ENCODE results near the gene KIT. TPM values are rescaled to one million over a fixed set of nuclear protein-coding genes. Genes with fewer than 3 reads are reported as not detected.

The KIT gene
- total RNA-seq, 1 experiment from 2014 or later: not detected

- H3K4me1 ChIP-seq (ENCODE audit: control insufficient read depth in 1 of 2, insufficient read depth in 2 of 2, low read length in 2 of 2): no peaks in the 10 kb centered on the region
- H3K27me3 ChIP-seq (ENCODE audit: insufficient read depth, low read length): peaks cover 12% of the 10 kb centered on the region; the same call in 1 of the 2 replicates
- H3K36me3 ChIP-seq (ENCODE audit: control insufficient read depth in 1 of 2, insufficient read depth in 2 of 2, low read length in 2 of 2): no peaks in the 10 kb centered on the region
- no peaks in the 10 kb centered on the region for H3K9me2 ChIP-seq (ENCODE audit: insufficient read depth)
- no peak overlapping the region for H3K4me3 ChIP-seq (replicated peaks in 1 of 2; ENCODE audit: low read depth in 1 of 2, low read length in 2 of 2)
- no peaks in the 10 kb centered on the region for H3K9me3 ChIP-seq (ENCODE audit: control insufficient read depth in 1 of 2, insufficient read depth in 1 of 2, low read depth in 1 of 2, low read length in 2 of 2)
- intact Hi-C loops (cut with micrococcal nuclease): no loop called here
- H2AFZ ChIP-seq (ENCODE audit: low read depth, low read length, poor library complexity, severe bottlenecking): no peak overlapping the region
- no TSS peak for BruUV-seq (replicated peaks)
- no peak overlapping the region for H3K9ac ChIP-seq (ENCODE audit: low read length)
- H3K79me2 ChIP-seq (ENCODE audit: insufficient read depth, low read length): no peaks in the 10 kb centered on the region
- no peak overlapping the region for H3K4me2 ChIP-seq (ENCODE audit: low read length)
- no peaks in the 10 kb centered on the region for H4K20me1 ChIP-seq (ENCODE audit: insufficient read depth)
- no peak for DNase-seq (ENCODE audit: low read depth, low spot score)
- ChIA-PET CTCF (no interaction called here), POLR2A (no interaction called here), RAD21 (ENCODE audit: low non-redundant PET in 1 of 2, low total read pairs in 2 of 2, uncharacterized antibody in 2 of 2, unreplicated experiment in 2 of 2) (no interaction called here)
- ATAC-seq: no peak
- no peak overlapping the region for H3K27ac ChIP-seq (ENCODE audit: low read depth, low read length)
- TF ChIP-seq ZBTB33 (IDR thresholded peaks at IDR 0.05; ENCODE audit: extremely low read depth, insufficient replicate concordance, low read length): no peak
- TF ChIP-seq CTCF (IDR thresholded peaks at IDR 0.05 in 2 of 3, conservative IDR thresholded peaks at IDR 0.05 in 1 of 3; ENCODE audit: borderline replicate concordance in 1 of 3, insufficient read depth in 1 of 3, low read depth in 2 of 3, low read length in 2 of 3): no peak
- TF ChIP-seq FOSL1 (IDR thresholded peaks at IDR 0.05; ENCODE audit: low read depth): no peak
These were observed 59.9 kb downstream of the KIT start for GRCh38 chr4:54717694-54718093.

- TF ChIP-seq POLR2AphosphoS5 (IDR thresholded peaks at IDR 0.05; ENCODE audit: low read depth, low read length): no peak
- no peak for TF ChIP-seq CEBPB (IDR thresholded peaks at IDR 0.05; ENCODE audit: low read depth)
- no peak for TF ChIP-seq SIN3A (IDR thresholded peaks at IDR 0.05; ENCODE audit: low read depth)
- TF ChIP-seq RAD21 (IDR thresholded peaks at IDR 0.05; ENCODE audit: low read depth): no peak
- TF ChIP-seq EGR1 (IDR thresholded peaks at IDR 0.05; ENCODE audit: low read depth): no peak
- TF ChIP-seq POLR2A (IDR thresholded peaks at IDR 0.05; ENCODE audit: borderline replicate concordance, extremely low read depth, insufficient read depth, insufficient read length): no peak
- TF ChIP-seq MAX (IDR thresholded peaks at IDR 0.05): no peak
- no peak for TF ChIP-seq EZH2 (IDR thresholded peaks at IDR 0.05)
- TF ChIP-seq JUND (IDR thresholded peaks at IDR 0.05): no peak
- no peak for TF ChIP-seq ZNF274 (IDR thresholded peaks at IDR 0.05; ENCODE audit: low read depth, low read length)
- no peak for TF ChIP-seq EZH2phosphoT487 (IDR thresholded peaks at IDR 0.05; ENCODE audit: borderline replicate concordance)
- TF ChIP-seq TCF7L2 (IDR thresholded peaks at IDR 0.05; ENCODE audit: borderline replicate concordance, extremely low read depth, insufficient read depth, insufficient read length): no peak
- no peak overlapping the region for H3K27ac ChIP-seq (ENCODE audit: low read depth, low read length)
- ChIA-PET POLR2A (no interaction called here), CTCF (no interaction called here), RAD21 (ENCODE audit: low non-redundant PET in 1 of 2, low total read pairs in 2 of 2, uncharacterized antibody in 2 of 2, unreplicated experiment in 2 of 2) (no interaction called here)
- intact Hi-C loops (cut with micrococcal nuclease): no loop called here
- H3K4me1 ChIP-seq (ENCODE audit: control insufficient read depth in 1 of 2, insufficient read depth in 2 of 2, low read length in 2 of 2): no peaks in the 10 kb centered on the region
- no peak overlapping the region for H3K4me2 ChIP-seq (ENCODE audit: low read length)
- no peak overlapping the region for H3K9ac ChIP-seq (ENCODE audit: low read length)
- H3K9me3 ChIP-seq (ENCODE audit: control insufficient read depth in 1 of 2, insufficient read depth in 1 of 2, low read depth in 1 of 2, low read length in 2 of 2): no peaks in the 10 kb centered on the region
- H3K4me3 ChIP-seq (replicated peaks in 1 of 2; ENCODE audit: low read depth in 1 of 2, low read length in 2 of 2): no peak overlapping the region
- no peaks in the 10 kb centered on the region for H4K20me1 ChIP-seq (ENCODE audit: insufficient read depth)
- no TSS peak for BruUV-seq (replicated peaks)
- H3K36me3 ChIP-seq (ENCODE audit: control insufficient read depth in 1 of 2, insufficient read depth in 2 of 2, low read length in 2 of 2): no peaks in the 10 kb centered on the region
- H3K9me2 ChIP-seq (ENCODE audit: insufficient read depth): no peaks in the 10 kb centered on the region
- no peak overlapping the region for H2AFZ ChIP-seq (ENCODE audit: low read depth, low read length, poor library complexity, severe bottlenecking)
- DNase-seq (ENCODE audit: low read depth, low spot score) (no peak), ATAC-seq (no peak)
- peaks cover 16% of the 10 kb centered on the region; the same call in 1 of the 2 replicates for H3K27me3 ChIP-seq (ENCODE audit: insufficient read depth, low read length)
- H3K79me2 ChIP-seq (ENCODE audit: insufficient read depth, low read length): no peaks in the 10 kb centered on the region
These were observed 61.6 kb downstream of the KIT start for GRCh38 chr4:54719378-54719777.

Data from HCT116 (cell line).